CD4-positive, alpha-beta T cell treated with Interleukin-10 for 1 hour (primary cell): ENCODE data around the gene ETFB.

Source experiments
- DNase-seq: peaks from one replicate; pipeline ENCODE4 v3.0.0-alpha.2; 2020

Gene ETFB

DNA sequence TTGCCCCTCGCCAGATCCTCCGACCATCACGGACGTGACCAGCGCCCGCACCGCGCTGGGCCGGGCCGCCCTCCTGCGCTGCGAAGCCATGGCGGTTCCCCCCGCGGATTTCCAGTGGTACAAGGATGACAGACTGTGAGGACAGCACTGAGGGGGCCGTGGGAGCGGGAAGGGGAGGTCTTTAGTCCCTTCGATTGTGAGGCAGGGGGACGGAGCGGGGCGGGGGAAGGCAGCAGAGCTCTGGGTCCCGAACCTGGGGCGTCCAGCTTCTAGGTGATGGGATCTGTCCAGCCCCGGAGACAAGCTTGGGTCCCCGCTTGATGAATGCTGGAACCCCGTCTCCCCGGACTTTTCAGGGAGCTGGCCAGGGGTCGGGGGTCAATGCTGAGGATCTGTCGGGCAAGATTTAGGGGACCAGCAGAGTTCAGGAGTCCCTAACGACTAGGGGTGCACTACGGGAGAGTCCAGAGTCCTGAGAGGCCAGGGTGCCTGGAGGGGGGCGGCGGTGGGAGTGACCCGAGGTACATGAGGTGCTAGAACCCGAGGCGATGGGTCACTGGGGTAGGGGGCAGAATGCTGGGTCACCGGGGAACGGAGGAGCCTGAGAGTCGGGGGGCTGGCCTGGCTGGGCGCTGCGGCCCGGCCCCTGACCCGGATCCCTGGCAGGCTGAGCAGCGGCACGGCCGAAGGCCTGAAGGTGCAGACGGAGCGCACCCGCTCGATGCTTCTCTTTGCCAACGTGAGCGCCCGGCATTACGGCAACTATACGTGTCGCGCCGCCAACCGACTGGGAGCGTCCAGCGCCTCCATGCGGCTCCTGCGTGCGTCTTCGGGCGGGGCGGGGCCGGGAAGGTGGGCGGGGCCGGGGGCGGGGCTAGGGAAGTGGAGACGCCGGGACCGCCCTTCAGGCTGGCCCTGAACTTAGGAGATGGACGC is 38.9 kb downstream of the ETFB start:
- peak; percentile 40 for DNase-seq

DNA sequence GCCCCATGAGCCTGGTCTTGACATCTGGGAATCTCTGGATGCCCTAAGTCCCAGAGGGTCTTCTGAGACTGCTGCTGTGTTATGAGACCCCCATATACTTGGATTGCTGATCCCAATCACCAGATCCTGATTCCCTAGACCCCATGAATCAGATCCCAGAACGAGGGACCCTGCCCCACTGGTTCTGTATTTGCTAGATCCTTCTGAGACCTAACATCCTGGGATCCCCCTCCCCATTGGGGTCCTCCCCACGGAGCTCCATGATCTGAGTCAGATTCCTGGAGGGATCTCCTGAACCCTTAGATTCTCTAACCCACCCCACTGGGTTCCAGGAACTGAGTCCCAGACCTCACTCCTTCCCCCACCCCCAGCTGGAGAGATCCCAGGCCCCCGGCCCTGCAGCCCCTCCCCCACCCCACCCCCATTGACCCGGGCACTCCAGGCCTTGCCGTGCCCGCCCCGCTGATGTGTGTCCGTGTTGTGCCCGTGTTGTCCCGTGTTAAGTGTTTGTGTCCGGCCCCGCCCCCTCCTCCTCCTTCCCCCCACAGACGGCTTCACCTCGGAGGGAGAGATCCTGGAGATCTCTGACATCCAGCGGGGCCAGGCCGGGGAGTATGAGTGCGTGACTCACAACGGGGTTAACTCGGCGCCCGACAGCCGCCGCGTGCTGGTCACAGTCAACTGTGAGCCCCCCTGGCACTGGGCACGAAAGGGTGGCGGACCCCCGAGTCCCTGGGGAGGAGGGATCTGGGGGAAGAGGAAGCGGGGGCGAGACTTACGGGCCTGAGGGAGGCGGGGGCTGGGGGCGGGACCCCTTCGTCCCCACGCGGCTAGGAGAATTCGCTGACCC is 39.7 kb downstream of the ETFB start:
- no peak for DNase-seq

DNA sequence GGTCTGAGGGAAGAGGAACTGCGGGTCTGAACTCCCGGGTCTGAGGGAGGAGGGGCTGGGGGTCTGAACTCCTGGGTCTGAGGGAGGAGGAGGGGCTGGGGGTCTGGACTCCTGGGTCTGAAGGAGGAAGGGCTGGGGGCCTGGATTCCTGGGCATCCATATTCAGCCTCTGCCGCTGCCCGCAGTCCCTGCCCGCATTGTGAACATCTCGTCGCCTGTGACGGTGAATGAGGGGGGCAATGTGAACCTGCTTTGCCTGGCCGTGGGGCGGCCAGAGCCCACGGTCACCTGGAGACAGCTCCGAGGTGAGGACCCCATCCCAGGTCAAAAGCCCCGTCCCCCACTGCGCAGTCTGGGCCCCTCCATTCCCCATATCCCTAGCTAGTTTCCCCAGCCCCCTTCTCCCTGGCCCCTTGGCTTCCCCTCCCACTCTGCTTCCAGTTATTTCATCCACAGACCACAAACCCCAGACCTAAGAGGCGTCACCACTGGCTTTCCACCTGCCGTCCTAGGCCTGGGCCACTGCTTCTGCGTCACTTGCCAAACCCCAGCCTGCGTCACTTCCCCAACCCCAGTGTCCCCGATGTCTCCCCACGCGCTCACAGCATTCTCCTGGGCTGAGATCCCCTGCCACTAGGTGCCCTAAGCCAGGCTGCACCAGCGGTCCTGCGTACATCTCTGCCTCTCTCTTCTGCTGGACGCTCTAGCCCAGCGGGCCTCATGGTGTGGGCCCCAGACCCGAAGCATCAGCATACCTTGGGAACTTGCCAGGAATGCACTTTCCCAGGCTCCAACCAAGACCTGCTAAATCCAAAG is 40.8 kb downstream of the ETFB start:
- DNase-seq: no peak

DNA sequence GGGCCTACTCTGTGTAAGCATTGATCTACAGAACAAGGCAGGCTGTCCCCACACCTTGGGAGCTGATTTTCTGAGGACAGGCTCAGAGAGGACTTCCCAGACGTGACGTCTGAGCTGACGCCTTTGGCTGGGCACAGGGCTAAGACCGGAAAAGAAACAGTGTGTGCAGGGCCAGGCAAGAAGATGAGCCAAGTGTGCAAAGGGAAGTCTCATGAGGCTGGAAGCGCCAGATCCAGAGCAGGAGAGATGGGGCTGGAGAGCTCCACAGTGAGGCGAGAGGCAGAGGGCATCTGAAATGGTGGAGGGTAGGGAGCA is 42.1 kb downstream of the ETFB start:
- DNase-seq: no peak

DNA sequence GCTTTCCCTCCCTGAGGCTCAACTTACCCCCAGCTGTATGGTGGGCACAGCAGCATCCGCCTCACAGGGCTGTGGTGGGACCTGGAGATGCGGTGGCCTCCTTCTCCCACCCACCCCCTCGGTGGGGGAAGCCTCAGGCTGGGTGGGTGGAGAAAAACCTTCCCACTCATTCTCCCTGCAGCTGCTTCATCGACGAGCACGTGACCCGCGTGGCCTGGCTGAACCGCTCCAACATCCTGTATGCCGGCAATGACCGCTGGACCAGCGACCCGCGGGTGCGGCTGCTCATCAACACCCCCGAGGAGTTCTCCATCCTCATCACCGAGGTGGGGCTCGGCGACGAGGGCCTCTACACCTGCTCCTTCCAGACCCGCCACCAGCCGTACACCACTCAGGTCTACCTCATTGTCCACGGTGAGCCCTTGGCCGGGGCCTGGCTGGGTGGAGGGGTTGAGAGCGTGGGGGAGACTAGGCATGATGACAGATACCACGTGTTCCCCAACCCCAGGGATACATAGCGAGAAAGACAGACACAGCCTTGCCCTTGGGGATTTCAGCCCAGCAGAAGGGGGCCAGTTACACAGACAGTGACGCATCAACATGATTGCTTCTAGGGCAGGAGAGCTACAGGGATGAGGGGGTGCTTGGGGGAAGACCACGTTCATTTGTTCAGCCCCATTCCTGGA is 42.6 kb downstream of the ETFB start:
- no peak for DNase-seq

DNA sequence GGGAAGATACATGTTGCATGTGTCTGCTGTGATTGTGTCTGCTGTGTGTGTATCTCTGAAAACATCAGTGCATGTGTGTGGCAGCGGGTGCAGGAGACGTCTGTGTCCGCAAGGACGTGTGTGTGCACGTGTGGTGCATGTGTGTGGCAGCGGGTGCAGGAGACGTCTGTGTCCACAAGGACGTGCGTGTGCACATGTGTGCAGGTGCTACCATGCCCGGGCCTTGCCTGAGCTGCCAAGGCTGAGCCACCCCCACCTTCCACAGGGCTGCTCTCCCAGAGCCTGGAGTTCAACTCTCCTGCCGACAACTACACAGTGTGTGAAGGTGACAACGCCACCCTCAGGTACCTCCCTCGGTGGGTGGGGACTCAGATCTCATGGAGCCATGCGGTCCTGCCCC is 44.4 kb downstream of the ETFB start:
- no peak for DNase-seq

DNA sequence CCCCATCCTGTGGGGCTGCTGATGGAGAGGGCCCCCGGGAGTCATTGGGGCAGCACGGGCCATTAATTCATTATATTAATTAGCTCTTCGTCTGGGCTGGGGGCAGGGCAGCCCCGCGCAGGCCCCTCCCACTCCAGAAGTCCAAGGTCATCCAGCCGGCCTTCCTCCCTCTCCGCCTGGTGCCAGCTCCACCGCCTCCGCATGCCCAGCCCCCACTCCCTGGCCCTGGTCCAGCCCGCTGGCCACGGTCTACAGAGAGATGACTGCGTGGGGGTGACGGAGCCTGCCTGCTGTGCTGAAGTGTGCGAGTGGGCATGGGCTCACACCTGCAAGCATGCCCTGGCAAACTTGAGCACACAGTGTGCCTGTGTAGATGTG is 45.9 kb downstream of the ETFB start:
- DNase-seq: no peak

DNA sequence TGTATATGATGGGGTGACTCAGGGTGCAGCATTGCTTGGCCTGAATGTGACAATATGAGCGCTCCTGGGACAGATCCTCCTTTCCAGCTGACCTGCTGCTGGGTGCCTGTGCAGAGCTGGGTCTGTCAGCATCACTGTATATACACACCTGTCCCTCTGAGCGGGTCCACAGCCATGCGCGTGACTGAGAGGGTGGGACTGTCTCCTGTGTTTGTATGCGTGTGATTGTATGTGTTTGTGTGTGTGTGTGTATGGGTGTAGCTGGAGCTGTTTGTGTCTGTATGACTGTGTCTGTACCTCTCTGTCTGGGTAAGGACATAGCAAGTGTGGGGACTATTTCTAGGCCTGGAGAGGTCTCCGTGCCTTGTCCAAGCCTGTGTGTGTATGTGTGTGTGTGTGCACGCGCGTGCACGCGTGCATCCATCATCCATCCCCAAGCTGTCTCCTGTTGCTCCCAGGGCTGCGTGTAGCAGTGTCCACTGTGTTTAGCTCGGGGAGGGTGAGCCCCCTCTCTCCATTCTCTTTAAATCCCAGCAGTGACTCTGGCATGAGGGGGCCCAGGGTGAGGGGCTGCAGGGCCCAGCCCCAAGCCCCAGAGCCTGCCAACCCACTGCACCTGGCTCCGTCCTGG is 46.4 kb downstream of the ETFB start:
- DNase-seq: no peak

DNA sequence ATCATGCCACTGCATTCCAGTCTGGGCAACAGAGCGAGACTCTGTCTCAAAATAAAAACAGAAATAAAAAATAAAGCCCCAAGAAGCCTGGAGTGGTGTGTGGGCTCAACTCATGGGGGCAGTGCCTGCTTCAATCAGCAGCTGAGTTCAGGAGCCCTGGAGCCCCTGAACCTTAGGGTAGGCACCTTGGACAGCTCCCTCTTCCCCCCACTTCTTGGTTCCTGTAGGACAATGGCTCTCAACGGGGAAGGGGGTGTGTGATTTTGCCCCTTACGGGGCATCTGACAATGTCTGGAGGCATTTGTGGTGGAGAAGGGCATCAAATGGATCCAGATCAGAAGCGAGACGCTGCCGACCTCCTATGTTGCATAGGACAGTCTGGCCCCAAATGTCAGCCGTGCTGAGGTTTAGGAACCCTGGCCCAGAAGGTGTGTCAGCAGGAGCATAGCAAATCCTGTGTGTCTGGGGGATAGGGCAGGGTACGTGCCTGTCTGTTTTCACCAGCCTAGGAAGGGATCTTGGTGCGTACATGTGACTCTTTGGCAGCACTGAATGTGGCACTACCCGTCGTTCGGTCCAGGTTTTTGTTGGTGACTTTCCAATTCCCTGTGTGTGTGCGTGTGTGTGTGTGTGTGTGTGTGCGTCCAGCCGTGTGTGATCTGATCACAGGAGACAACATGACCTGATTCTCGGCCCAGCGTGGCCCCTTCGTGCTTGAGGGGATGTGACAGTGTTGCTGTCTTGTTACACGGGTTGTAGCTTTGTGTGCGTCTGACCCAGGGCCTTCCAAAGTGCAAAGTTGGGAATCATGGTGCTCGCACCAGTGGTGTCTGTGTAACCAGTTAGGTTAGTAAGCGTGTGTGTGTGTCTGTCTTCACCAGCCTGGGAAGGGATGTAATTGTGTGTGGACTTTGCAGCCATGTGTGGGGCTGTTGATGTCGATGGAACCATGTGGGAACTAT is 47.2 kb downstream of the ETFB start:
- no peak for DNase-seq

DNA sequence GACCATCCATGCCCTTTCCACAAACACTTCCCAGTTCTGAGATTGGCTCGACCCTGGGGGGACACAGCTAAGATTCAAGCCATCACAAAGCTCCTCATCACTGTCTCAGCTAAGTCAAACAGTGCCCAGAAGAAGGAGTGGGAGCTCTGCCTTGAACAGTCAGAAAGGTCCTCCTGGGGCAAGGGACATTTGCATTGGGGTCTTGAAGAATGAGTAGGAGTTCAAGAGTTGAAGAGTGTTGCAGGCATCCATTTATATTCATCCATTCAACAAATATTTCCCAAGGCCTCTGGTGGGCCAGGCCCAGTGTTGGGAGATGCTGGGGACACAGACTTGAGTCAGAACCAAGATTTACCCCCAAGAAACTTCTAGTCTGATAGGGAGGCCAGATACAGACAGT is 48.2 kb downstream of the ETFB start:
- no peak for DNase-seq

DNA sequence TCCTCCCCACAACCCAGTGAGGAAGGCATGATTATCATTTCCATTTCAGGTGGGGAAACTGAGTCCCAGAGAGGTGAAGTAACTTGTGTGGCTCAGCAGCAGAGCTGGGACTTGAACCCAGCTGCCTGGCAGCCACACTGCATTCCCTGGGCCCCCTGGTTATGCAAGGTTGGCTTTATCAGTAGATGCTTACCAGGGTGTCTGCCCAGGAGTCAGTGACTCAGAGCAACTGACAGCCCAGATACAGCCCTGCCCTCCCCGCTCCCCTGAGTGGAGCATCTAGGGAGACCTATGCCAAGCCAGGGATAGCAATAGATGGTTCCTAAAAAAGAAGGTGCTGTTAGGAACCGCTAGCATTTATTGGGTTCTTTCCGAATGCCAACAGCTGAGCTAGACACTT is 48.8 kb downstream of the ETFB start:
- no peak for DNase-seq

DNA sequence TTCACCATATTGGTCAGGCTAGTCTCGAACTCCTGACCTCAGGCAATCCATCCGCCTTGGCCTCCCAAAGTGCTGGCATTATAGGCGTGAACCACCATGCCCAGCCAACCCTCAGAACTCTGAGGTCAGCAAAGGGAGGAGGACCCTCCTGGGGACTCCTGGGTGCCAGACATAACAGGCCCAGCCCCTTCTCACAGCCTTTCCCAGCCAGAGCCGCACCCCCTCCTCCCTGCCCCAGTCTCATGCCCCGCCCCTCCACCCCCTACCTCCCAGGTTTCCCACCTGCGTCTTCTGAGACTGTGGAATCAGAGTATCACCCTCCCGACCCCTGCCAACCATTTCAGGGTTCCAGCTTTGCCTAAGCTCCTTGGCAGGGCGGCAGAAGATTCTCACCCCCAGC is 49.5 kb downstream of the ETFB start:
- no peak for DNase-seq

DNA sequence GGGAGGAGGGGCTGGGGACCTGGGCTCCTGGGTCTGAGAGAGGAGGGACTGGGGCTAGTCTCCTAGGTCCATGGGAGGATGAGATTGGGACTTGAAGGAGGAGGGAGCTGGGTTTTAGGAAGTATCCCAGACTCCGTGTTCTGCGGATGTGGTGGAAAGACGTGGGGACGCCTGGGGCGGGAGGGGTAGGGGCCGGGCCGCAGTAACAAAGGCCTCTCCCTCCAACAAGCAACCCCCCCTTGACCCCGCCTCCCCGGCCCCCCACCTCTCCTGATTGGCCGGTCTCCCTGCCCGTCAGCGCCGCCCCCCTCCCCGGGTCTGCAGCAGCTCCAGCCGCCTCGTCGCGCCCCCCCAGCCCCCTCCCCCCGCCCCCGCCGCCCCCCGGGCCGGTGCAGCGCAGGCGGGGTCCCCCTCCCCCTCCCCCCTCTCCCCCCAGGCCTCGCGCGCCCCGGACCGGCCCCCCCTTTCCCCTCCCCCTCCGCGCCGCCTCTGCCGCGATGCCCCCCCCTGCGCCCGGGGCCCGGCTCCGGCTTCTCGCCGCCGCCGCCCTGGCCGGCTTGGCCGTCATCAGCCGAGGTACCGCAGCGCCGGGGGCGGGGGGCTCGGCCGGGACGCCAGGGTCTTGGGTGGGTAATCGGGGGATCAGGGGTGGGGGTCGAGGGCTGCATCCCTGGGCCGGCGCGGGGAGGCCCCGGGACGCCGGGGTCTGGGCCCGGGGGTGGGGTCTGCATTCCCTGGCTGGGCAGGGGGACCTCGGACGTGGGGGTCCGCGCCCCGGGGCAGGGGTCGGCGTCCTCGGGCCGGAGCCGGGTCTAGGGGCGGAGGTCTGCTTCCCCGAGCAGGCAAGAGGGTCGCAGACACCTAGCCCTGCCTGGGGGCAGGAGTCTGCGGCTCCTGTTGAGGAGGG is 54.6 kb downstream of the ETFB start, which contains the start of gene IGLON5:
Gene IGLON5, plus strand, starts transcription at position 294 of the 907 bp plus-strand sequence. Its CDS starts 204 bp downstream, at position 498.
- DNase-seq: no peak

DNA sequence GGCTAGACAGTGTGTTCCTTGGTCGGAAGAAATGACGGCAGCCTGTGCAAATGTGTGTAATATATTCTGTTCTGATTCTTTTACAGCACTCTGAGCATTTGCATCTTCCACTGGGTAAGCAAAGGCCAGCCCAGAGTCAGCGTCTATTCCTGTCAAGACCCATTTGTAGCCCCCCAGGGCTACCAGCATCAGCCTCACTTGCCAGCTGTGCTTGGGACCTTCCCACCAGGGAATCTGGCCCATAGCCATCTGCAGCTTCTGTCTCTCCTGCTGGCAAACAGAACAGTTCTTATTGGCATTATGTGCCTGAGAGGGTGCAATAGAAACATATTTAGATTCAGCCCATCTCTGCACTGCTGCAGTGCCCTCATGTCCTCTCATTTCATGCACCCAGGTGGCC is 60.7 kb downstream of the ETFB start:
- no peak for DNase-seq

DNA sequence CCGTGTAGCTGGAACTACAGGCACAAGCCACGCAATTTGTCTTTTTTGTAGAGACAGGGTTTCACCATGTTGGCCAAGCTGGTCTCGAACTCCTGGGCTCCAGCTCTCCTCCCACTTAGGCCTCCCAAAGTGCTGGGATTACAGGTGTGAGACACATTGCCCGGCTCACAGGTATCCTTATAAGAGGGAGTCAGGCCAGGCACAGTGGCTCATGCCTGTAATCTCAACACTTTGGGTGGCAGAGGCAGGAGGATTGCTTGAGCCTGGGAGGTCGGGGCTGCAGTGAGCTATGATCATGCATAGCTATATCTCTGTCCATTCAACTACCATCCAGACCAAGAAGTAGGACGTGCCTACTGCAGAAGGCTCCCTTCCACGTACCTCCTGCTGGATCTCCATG is 64.9 kb downstream of the ETFB start:
- DNase-seq: no peak

DNA sequence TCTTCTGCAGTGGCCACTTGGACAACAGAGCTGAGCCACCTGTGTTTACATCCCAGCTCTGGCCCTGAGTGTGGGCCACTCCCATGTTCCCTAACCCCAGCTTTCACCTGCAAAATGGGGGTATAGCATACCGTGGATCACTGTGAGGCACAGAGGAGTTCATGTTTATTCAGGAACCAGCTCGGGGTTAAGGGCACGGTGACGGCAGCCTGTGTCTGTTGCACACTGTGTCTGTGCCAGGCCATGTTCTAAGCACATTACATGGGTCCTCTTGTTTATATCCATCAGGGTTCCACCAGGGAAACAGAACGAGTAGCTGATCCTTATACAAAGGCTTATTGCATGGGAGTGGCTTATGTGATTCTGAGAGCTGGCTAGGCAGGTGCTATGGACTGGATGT is 68.8 kb downstream of the ETFB start:
- DNase-seq: no peak

DNA sequence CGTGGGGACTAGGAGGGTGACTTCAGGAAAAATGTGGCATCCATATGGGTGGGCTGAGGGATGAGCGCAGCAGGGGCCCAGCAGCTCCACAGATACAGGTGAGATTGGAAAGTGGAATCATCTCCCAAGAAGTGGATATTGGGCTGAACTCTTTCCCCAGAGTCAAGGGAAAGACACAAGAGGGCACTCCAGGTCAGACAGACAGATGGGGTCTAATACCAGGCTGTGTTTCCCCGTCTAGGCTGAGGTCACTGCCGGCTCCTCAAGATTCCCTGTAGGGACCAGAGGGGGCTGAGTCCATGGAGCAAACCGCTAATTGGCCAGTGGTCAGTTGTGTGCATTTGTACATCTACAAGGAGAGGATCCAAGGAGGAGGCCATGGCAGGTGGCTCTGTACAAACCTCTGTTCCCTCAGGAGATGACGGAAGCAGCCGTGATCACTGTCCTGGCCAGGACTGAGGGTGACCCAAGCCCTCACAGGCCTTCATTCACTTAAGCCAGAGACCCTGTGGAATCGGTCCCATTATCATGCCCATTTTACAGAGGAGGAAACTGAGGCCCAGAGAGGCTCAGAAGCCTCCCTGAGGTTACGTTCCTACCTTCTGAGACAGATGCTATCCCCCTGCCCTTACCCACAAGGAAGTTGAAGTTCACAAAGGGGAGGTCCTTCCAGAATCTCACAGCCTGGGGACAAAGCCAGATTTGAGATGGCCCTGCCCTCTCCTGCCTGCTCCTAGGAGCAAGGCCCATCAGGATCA is 69.7 kb downstream of the ETFB start:
- DNase-seq: no peak

DNA sequence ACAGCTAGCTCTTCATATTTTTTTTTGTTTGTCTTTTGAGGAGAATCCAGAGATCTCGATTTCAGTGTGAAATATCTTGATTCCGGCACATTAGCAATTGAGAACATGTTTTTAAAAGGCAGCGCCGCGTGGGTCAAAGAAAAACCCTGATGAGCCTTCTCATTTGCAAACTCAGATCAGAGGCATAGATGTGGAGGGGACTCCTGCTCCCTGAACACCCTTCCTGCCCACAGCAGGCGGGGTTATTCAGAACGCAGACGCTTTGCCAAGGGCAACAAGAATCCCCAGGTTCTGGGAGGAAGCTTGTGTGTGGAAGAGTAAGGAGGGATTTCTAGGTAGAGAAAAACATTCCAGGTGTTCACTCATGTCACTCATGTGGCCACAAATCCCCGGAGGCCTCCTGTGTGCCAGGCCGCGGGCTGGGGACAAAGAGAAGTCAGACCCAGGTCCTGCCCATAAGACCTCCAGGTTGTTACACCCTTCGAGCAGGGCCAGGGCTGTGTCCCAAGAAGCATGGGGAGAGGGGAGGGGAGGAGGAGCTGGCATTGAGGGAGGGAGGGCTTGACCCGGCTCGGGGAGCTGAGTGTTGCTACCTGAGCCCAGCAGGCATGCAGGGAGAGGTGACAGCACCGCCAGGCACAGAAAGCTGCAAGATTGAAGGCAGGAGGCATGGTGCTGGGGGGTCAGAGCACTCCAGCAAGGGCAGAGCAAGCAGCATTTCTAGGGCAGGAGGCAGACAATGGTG is 70.6 kb downstream of the ETFB start:
- no peak for DNase-seq
